ENCODE results near the gene GJB4.

- TF ChIP-seq, protein P1, sequence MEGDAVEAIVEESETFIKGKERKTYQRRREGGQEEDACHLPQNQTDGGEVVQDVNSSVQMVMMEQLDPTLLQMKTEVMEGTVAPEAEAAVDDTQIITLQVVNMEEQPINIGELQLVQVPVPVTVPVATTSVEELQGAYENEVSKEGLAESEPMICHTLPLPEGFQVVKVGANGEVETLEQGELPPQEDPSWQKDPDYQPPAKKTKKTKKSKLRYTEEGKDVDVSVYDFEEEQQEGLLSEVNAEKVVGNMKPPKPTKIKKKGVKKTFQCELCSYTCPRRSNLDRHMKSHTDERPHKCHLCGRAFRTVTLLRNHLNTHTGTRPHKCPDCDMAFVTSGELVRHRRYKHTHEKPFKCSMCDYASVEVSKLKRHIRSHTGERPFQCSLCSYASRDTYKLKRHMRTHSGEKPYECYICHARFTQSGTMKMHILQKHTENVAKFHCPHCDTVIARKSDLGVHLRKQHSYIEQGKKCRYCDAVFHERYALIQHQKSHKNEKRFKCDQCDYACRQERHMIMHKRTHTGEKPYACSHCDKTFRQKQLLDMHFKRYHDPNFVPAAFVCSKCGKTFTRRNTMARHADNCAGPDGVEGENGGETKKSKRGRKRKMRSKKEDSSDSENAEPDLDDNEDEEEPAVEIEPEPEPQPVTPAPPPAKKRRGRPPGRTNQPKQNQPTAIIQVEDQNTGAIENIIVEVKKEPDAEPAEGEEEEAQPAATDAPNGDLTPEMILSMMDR (IDR thresholded peaks at IDR 0.05), result no peak
- no peak for TF ChIP-seq POLR2A (IDR thresholded peaks at IDR 0.05)
These were observed 33.6 kb downstream of the GJB4 start, which contains the start of gene GJA4 for GRCh38 chr1:34792868-34793727.

Data from Peyer's patch (tissue), 4 donors.